Gastrocnemius medialis (tissue), 4 donors: ENCODE data around the gene AMHR2. TPM values are rescaled to one million over a fixed set of nuclear protein-coding genes. Genes with fewer than 3 reads are reported as not detected.

ENCODE experiments used
- ATAC-seq, 2 donors: fragments of 150-250 bp; one replicate each; pipeline ENCODE4 v1.9.1; 2016
- DNase-seq, 2 donors: peaks; one replicate each; pipeline ENCODE4 v3.0.0-alpha.2; 2019
- H3K27ac ChIP-seq, 4 donors: fragments of 200-600 bp; sonication (generic); 1 replicate in 1 of 4; 2 replicates in 3 of 4; pipeline ENCODE4 v1.5.1; 2016 to 2018; ENCODE audit warnings: mild to moderate bottlenecking in 2 of 4, moderate library complexity in 1 of 4
- H3K27me3 ChIP-seq, 3 donors: fragments of 200-600 bp; sonication (generic) in 2 of 3; 1 replicate in 1 of 3; 2 replicates in 2 of 3; pipeline versions ENCODE4 v1.5.1 to v1.6.0; 2016 to 2019; ENCODE audit warnings: mild to moderate bottlenecking in 1 of 3, moderate library complexity in 1 of 3
- H3K36me3 ChIP-seq, 2 donors: fragments of 200-600 bp; sonication (generic) in 1 of 2; one replicate each; pipeline ENCODE4 v1.5.1; 2017 to 2018
- H3K4me1 ChIP-seq, 2 donors: fragments of 200-600 bp; sonication (generic) in 1 of 2; one replicate each; pipeline ENCODE4 v1.5.1; 2016 to 2017; ENCODE audit warnings: mild to moderate bottlenecking in 2 of 2
- H3K4me3 ChIP-seq, 4 donors: fragments of 200-600 bp; sonication (generic) in 3 of 4; 1 replicate in 1 of 4; 2 replicates in 3 of 4; pipeline ENCODE4 v1.5.1; 2016 to 2019; ENCODE audit warnings: mild to moderate bottlenecking in 2 of 4
- H3K9me3 ChIP-seq, 3 donors: fragments of 200-600 bp; sonication (generic) in 2 of 3; 1 replicate in 1 of 3; 2 replicates in 2 of 3; pipeline ENCODE4 v1.5.1; 2016 to 2019
- POLR2A ChIP-seq, 2 donors: fragments of 450-650 bp; IDR thresholded peaks; one replicate each; pipeline ENCODE4 v1.6.1; 2017; ENCODE audit warnings: antibody characterized with exemption in 2 of 2, mild to moderate bottlenecking in 2 of 2, moderate library complexity in 2 of 2
- in situ Hi-C, 4 donors: fragments of 200-750 bp; cut with MboI; loops; one replicate each; pipeline versions ENCODE4 v1.15.0 to v1.8.0; 2017; ENCODE audit warnings: low sequenced_read_pairs in 4 of 4
- intact Hi-C: fragments of 100-400 bp; cut with DNase I; formaldehyde crosslinking; loops from one replicate; pipeline ENCODE4 v1.15.1; 2023; ENCODE audit warnings: low total_unique reads
- total RNA-seq, 4 donors: library from RNA; depleted of rRNA; stranded (reverse); fragments of >200 nt; gene quantifications; one replicate each; pipeline versions ENCODE4 v1.1.0 to v1.2.3, GENCODE V29; 2016
- TF ChIP-seq, protein P1 (sequence below), 5 experiments: fragments of 450-650 bp in 3 of 5; fragments of 200-600 bp in 2 of 5; sonication (generic) in 2 of 5; IDR thresholded peaks in 4 of 5; conservative IDR thresholded peaks in 1 of 5; 1 replicate in 4 of 5; 2 replicates in 1 of 5; pipeline ENCODE4 v1.5.1; 2016 to 2019; ENCODE audit warnings: antibody characterized with exemption in 5 of 5, mild to moderate bottlenecking in 3 of 5, moderate library complexity in 3 of 5

The AMHR2 gene
- total RNA-seq, 4 donors from 2014 or later, result 1.0 to 1.4 TPM; not detected in 2

DNA sequence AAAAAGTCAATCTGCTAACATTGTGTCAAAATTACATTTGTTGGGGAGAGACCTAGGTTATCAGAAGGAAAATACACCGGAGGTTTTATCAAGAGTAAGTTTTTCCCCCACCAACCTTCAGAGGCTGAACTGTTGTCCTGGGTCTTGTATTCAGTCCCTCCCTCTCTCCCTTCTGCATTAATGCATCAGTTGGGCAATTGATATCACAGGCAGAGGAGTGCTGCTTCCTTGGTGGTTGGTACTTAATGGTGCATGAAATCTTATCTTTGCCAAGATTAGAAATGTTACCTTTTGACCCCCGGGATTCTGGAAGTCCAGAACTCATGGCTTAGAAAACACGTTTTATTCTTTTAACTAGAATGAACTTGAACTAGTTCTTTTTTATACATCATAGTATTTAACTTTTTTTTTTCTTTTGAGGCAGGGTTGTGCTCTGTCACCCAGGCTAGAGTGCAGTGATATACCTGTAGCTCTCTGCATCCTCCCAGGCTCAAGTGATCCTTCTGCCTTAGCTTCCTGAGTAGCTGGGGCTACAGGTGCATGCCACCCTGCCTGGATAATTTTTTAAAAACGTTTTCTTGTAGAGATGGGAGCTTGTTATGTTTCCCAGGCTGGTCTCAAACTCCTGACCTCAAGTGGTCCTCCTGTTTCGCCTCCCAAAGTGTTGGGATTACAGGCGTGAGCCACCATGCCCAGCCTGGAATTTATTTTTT lies 33.2 kb downstream of the AMHR2 start:
- intact Hi-C loops, result loop anchor here (10.0 kb wide), 1 partner anchor 402 kb away; the partner anchor contains the start of gene TNS2
- ATAC-seq, result no peak

DNA sequence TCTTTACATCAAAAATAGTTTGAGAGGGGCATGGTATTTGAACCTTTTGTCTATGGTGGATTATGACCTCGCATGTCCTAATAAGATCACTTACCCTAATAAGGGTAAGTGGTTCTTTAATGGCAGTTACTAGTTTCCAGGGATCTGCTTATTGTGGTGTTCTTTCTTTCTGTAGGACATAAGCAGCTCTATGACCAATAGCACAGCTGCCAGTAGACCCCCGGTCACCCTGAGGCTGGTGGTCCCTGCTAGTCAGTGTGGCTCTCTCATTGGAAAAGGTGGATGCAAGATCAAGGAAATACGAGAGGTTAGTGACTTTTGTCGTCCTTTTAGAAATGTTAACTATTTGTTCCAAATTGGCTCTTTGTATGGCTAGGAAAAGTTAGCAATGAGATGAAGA lies 35.4 kb downstream of the AMHR2 start:
- Histone ChIP-seq H3K27me3 (no peaks in the 10 kb centered on the region), H3K4me1 (peaks cover 61 to 63% of the 10 kb centered on the region in 2 donors), H3K4me3 (no peak overlapping the region), H3K9me3 (no peaks in the 10 kb centered on the region), H3K36me3 (peaks cover 3 to 100% of the 10 kb centered on the region in 2 donors), H3K27ac (peak overlapping the region in 3 of 4 donors; percentile 19 to 84 (median 75))
- intact Hi-C loops, result loop anchor here (10.0 kb wide), 1 partner anchor 404 kb away; the partner anchor contains the start of gene TNS2
- TF ChIP-seq, protein P1, sequence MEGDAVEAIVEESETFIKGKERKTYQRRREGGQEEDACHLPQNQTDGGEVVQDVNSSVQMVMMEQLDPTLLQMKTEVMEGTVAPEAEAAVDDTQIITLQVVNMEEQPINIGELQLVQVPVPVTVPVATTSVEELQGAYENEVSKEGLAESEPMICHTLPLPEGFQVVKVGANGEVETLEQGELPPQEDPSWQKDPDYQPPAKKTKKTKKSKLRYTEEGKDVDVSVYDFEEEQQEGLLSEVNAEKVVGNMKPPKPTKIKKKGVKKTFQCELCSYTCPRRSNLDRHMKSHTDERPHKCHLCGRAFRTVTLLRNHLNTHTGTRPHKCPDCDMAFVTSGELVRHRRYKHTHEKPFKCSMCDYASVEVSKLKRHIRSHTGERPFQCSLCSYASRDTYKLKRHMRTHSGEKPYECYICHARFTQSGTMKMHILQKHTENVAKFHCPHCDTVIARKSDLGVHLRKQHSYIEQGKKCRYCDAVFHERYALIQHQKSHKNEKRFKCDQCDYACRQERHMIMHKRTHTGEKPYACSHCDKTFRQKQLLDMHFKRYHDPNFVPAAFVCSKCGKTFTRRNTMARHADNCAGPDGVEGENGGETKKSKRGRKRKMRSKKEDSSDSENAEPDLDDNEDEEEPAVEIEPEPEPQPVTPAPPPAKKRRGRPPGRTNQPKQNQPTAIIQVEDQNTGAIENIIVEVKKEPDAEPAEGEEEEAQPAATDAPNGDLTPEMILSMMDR (IDR thresholded peaks at IDR 0.05 in 4 of 5, conservative IDR thresholded peaks at IDR 0.05 in 1 of 5), result no peak
- in situ Hi-C loops, result no loop called here
- ATAC-seq (no peak), DNase-seq (no peak)

More for the DNA sequence above, 33.2 kb downstream of the AMHR2 start:
- in situ Hi-C loops, result no loop called here
- H3K27me3 ChIP-seq, result no peaks in the 10 kb centered on the region
- no peaks in the 10 kb centered on the region for H3K9me3 ChIP-seq
- DNase-seq, result no peak
- H3K4me1 ChIP-seq, result peaks cover 50 to 53% of the 10 kb centered on the region in 2 donors
- TF ChIP-seq POLR2A (IDR thresholded peaks at IDR 0.05), result no peak
- TF ChIP-seq, protein P1 (IDR thresholded peaks at IDR 0.05 in 4 of 5, conservative IDR thresholded peaks at IDR 0.05 in 1 of 5), result no peak
- peak overlapping the region in 2 of 4 donors; percentile 26 to 75 for H3K27ac ChIP-seq
- peaks cover 3 to 80% of the 10 kb centered on the region in 2 donors for H3K36me3 ChIP-seq
- H3K4me3 ChIP-seq, result no peak overlapping the region

DNA sequence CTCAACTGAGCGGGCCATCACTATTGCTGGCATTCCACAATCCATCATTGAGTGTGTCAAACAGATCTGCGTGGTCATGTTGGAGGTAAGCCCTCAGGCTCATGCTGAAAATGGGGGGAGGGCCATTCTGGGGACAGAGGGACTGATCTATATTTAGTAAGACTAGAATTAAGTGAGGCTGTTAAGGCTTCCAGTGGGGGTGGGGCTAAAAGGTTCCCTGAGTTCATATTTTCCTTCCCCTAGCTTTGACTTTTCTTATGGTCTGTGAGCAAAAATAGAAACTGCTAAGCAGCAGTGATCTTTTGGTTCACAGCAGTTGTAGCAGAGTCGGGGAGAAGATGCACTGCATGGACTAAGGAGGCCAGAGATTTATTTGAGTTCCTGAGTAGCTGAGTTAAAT lies 37.4 kb downstream of the AMHR2 start:
- intact Hi-C loops, result no loop called here
- no peaks in the 10 kb centered on the region for H3K27me3 ChIP-seq
- H3K27ac ChIP-seq, result peak overlapping the region; percentile 71 to 84 (median 78)
- ATAC-seq, result peak; percentile 84 to 92
- in situ Hi-C loops, result no loop called here
- H3K36me3 ChIP-seq, result peaks cover 3 to 100% of the 10 kb centered on the region in 2 donors
- peaks cover 61 to 72% of the 10 kb centered on the region in 2 donors for H3K4me1 ChIP-seq
- peak; percentile 59 to 87 for DNase-seq
- no peaks in the 10 kb centered on the region for H3K9me3 ChIP-seq
- no peak overlapping the region for H3K4me3 ChIP-seq
- TF ChIP-seq POLR2A (IDR thresholded peaks at IDR 0.05), result peak; percentile 15 to 51
- TF ChIP-seq, protein P1 (IDR thresholded peaks at IDR 0.05 in 4 of 5, conservative IDR thresholded peaks at IDR 0.05 in 1 of 5), result no peak

DNA sequence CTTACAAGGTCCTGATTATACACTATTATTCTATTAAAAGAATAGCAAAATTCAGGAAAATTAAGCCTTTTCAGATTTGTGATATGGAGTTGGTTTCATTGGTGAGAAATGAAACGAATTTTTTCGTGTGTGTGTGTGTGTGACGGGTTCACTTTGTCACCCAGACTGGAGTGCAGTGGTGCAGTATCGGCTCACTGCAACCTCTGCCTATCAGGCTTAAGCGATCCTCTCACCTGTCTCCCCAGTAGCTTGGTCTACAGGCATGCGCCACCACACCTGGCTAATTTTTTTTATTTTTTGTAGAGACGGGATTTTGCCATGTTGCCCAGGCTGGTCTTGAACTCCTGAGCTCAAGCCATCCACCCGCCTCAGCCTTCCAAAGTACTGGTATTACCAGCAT lies 37.9 kb downstream of the AMHR2 start:
- intact Hi-C loops, result no loop called here
- no peak for DNase-seq

More for the DNA sequence above, 37.9 kb downstream of the AMHR2 start:
- in situ Hi-C loops, result no loop called here
- Histone ChIP-seq H3K27ac (peak overlapping the region; percentile 71 to 84 (median 78)), H3K4me3 (no peak overlapping the region), H3K36me3 (peaks cover 3 to 100% of the 10 kb centered on the region in 2 donors), H3K27me3 (no peaks in the 10 kb centered on the region), H3K4me1 (peaks cover 66 to 77% of the 10 kb centered on the region in 2 donors), H3K9me3 (no peaks in the 10 kb centered on the region)
- no peak for ATAC-seq
- peak in 1 of 2 donors; percentile 4 for TF ChIP-seq POLR2A (IDR thresholded peaks at IDR 0.05)
- TF ChIP-seq, protein P1 (IDR thresholded peaks at IDR 0.05 in 4 of 5, conservative IDR thresholded peaks at IDR 0.05 in 1 of 5), result no peak
